ENCODE data around the gene ACOX3. TPM values are rescaled to one million over a fixed set of nuclear protein-coding genes. Genes with fewer than 3 reads are reported as not detected.

Gene ACOX3
- total RNA-seq, 1 donor from 2014 or later = 59.7 TPM

GRCh38 chr4:8392591-8393190 lies 47.8 kb downstream of the ACOX3 start:
- no peak for DNase-seq (ENCODE audit: low spot score in 2 of 2, unreplicated experiment in 2 of 2)
- H3K27me3 Mint-ChIP-seq (ENCODE audit: low read depth) = no peaks in the 10 kb centered on the region
- H3K9me3 Mint-ChIP-seq = no peaks in the 10 kb centered on the region
- no peak overlapping the region for H3K27ac Mint-ChIP-seq
- H3K36me3 Mint-ChIP-seq = peaks cover 27% of the 10 kb centered on the region
- peaks cover 11% of the 10 kb centered on the region for H3K4me1 Mint-ChIP-seq
- TF ChIP-seq, protein P1, sequence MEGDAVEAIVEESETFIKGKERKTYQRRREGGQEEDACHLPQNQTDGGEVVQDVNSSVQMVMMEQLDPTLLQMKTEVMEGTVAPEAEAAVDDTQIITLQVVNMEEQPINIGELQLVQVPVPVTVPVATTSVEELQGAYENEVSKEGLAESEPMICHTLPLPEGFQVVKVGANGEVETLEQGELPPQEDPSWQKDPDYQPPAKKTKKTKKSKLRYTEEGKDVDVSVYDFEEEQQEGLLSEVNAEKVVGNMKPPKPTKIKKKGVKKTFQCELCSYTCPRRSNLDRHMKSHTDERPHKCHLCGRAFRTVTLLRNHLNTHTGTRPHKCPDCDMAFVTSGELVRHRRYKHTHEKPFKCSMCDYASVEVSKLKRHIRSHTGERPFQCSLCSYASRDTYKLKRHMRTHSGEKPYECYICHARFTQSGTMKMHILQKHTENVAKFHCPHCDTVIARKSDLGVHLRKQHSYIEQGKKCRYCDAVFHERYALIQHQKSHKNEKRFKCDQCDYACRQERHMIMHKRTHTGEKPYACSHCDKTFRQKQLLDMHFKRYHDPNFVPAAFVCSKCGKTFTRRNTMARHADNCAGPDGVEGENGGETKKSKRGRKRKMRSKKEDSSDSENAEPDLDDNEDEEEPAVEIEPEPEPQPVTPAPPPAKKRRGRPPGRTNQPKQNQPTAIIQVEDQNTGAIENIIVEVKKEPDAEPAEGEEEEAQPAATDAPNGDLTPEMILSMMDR (IDR thresholded peaks at IDR 0.05; ENCODE audit: unreplicated experiment) = no peak
- no peak overlapping the region for H3K4me3 Mint-ChIP-seq

GRCh38 chr4:8391972-8392371 lies 48.6 kb downstream of the ACOX3 start:
- no peak overlapping the region for H3K27ac Mint-ChIP-seq
- H3K27me3 Mint-ChIP-seq (ENCODE audit: low read depth) = no peaks in the 10 kb centered on the region
- no peak for DNase-seq (ENCODE audit: low spot score in 2 of 2, unreplicated experiment in 2 of 2)
- H3K4me1 Mint-ChIP-seq = peaks cover 11% of the 10 kb centered on the region
- TF ChIP-seq, protein P1 (IDR thresholded peaks at IDR 0.05; ENCODE audit: unreplicated experiment) = no peak
- peaks cover 32% of the 10 kb centered on the region for H3K36me3 Mint-ChIP-seq
- no peaks in the 10 kb centered on the region for H3K9me3 Mint-ChIP-seq
- H3K4me3 Mint-ChIP-seq = no peak overlapping the region

DNA sequence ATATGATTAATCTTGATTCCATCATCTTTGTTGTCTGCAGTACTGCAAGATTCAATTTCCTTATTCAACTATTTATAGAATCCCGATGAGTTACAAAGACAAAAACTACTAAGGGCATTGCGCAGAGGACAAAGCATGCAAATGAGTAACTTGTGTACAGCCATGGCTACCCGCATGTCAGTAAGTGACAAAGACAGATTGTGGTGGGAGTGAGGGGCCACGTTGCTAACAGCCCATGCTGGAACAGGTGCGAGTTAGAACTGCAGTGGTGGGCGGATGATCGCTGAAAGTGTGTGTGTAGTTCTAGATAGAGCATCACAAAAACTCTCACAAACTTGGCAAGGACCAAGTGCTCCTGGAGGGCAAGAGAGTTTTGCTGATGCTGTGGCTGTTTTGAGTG lies 49.5 kb downstream of the ACOX3 start:
- H3K27me3 Mint-ChIP-seq (ENCODE audit: low read depth) = no peaks in the 10 kb centered on the region
- H3K27ac Mint-ChIP-seq = no peak overlapping the region
- H3K9me3 Mint-ChIP-seq = no peaks in the 10 kb centered on the region
- no peak overlapping the region for H3K4me3 Mint-ChIP-seq
- TF ChIP-seq, protein P1 (IDR thresholded peaks at IDR 0.05; ENCODE audit: unreplicated experiment) = no peak
- H3K4me1 Mint-ChIP-seq = peaks cover 11% of the 10 kb centered on the region
- H3K36me3 Mint-ChIP-seq = peaks cover 30% of the 10 kb centered on the region
- no peak for DNase-seq (ENCODE audit: low spot score in 2 of 2, unreplicated experiment in 2 of 2)

DNA sequence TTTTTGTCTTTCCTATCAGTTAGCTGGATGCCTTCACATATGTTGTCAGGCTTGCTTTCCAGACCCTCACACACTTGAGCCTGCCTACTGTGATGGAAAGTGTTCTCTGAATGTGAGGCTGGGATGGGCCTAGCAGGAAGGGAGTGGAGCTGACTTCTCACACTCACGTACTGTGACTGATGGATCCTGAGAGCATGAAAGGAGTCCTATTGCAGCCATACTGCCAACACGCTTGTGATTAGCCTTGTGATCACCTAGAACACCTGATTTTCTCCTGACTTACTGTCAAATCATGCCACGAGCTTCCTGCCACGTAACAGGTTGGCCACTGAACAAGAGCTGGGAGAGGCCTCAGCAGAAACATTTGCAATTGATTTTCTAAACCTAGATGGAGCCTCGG lies 49.9 kb downstream of the ACOX3 start:
- no peak for DNase-seq (ENCODE audit: low spot score in 2 of 2, unreplicated experiment in 2 of 2)
- Mint-ChIP-seq H3K4me1 (peaks cover 11% of the 10 kb centered on the region), H3K27me3 (ENCODE audit: low read depth) (no peaks in the 10 kb centered on the region), H3K27ac (no peak overlapping the region), H3K9me3 (no peaks in the 10 kb centered on the region), H3K4me3 (no peak overlapping the region), H3K36me3 (peaks cover 31% of the 10 kb centered on the region)
- TF ChIP-seq, protein P1 (IDR thresholded peaks at IDR 0.05; ENCODE audit: unreplicated experiment) = no peak

DNA sequence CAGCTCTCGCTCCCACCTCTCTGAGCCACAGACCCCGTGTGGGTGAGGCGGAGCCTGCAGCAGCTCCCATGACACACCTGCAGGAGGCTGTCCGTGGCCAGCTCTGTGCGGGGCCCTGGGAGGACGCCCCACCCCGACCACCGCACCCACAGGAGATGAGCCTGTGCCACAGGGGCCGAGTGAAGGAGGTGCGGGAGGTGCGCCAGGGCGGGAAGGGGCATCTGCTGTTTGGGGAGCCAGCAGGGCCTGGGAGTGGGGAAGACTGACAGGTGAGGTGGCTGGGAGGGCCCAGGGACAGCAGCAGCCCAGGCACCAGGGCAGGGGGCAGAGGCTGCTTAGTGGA lies 52.0 kb downstream of the ACOX3 start:
- no peak for DNase-seq (ENCODE audit: low spot score in 2 of 2, unreplicated experiment in 2 of 2)
- H3K4me3 Mint-ChIP-seq = no peak overlapping the region
- TF ChIP-seq, protein P1 (IDR thresholded peaks at IDR 0.05; ENCODE audit: unreplicated experiment) = no peak
- H3K36me3 Mint-ChIP-seq = peaks cover 28% of the 10 kb centered on the region
- no peak overlapping the region for H3K27ac Mint-ChIP-seq
- peaks cover under 1% of the 10 kb centered on the region for H3K4me1 Mint-ChIP-seq
- H3K9me3 Mint-ChIP-seq = no peaks in the 10 kb centered on the region
- H3K27me3 Mint-ChIP-seq (ENCODE audit: low read depth) = no peaks in the 10 kb centered on the region

Data from mesothelial cell of epicardium (in vitro differentiated cells).